HG03354 (cell line): ENCODE results near the gene ST6GALNAC3.

Experiments used
- ATAC-seq: cut with Tn5 transposase; IDR thresholded peaks from one replicate; pipeline ENCODE4 v1.9.1; 2021; ENCODE audit warnings: mild to moderate bottlenecking; ENCODE audit not compliant: unreplicated experiment, poor library complexity, severe bottlenecking

The ST6GALNAC3 gene

DNA sequence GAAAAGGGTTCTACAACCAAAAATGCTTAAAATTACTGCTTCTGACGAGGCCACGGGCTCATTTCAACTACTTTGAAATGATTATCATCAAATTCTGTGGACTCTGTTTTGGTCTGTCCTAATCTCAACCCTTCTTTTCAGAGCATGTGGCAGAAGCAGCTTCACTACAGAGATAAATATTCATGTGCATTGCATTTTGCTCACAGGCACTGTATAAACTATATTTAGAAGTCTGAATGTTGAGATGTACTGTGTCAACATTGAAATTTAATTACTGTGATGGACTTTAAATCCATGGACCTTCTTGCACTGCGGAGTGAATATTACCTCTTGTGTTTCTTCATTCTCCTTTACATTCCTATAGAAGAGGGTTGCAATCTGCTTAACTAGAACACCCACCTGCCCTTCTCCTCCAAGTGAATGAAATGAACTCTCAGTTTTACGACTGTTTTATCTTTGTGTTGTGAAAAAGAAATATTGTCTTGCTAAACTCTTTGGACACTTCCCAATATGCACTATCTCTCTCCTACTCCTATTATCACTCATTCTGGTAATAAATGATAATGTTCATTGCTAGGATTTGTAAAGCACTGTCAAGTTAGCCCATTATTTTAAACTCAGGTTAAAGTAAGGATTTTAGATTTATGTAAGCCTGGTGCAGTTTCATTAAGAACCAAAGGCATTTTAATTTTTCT, 511.6 kb downstream of the ST6GALNAC3 start:
- ATAC-seq = no peak

DNA sequence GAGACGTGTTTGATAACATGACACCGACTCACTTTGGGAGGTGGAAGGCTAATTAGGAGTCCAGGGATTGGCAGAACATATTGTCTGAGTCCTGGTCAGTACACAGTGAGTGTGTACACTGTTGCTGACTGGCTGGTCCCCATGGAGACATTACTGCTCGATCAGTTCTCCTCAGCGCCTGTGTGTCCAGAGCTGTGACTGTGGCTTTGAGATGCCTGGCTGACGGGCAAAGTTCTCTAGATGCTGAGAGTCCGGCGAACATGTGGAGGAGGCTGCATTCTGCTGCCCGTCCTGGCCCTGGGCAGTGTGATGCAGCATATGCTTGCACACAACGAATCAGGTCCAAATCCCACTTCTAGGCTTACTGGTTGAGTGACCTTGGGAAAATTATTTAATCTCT, 512.7 kb downstream of the ST6GALNAC3 start:
- no peak for ATAC-seq

GRCh38 chr1:76591461-76591860, 516.9 kb downstream of the ST6GALNAC3 start:
- no peak for ATAC-seq

DNA sequence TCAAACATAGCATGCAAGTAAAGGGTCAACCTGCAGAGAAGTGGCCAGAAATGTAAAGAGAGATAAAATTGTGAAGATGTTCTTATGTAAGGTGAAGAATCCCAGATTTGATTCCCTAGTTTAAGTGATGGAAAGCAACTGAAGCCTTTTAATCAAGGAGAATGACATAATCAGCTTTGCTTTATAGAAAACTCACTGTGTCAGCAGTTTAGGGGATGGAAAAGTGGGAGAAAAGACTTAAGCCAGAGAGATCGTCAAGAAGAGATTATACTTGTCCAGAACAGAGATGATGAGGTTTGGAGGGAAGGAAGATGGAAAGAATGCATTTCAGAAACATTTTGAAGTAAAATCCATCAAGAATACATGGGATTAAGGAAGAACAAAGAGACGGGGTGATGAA, 517.4 kb downstream of the ST6GALNAC3 start:
- ATAC-seq = no peak

GRCh38 chr1:76593141-76593540, 518.6 kb downstream of the ST6GALNAC3 start:
- no peak for ATAC-seq

DNA sequence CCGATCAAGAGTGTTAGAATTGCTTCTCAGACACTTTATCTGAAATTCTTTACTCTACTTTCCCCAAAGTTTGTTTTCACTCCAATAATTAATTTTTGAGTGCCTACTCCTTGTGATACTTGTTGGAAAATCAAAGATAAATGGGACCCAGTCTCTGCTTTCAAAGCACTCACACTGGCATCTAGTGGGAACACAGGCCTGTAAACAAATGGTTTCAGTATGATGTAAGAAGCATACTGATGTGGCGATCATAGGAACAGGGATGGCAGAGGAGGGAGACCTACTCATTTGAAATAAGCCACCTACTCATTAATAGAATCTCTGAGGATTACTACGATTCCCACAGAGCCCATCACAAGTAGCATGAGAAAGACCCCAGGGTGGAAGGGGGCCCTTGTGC, 519.1 kb downstream of the ST6GALNAC3 start:
- ATAC-seq = no peak

DNA sequence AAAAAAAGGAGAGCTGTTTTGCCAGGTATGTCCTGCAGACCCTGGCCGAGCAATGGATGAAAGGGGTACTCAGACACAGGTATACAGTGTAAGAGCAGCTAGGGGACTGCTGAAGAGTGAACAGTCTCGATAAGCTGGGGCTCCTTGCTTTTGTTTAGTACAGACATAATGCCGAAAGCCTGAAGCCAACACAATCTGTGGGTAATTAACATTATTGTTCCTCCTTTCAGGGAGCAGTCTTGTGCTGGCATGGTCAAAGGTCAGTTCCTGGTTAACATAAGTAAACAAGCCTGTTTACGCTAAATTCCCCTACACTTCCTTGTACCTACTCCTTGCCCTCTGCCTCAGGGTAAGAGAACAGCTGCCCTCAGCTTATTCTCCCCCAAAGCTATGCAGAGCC, 520.5 kb downstream of the ST6GALNAC3 start:
- ATAC-seq = no peak

DNA sequence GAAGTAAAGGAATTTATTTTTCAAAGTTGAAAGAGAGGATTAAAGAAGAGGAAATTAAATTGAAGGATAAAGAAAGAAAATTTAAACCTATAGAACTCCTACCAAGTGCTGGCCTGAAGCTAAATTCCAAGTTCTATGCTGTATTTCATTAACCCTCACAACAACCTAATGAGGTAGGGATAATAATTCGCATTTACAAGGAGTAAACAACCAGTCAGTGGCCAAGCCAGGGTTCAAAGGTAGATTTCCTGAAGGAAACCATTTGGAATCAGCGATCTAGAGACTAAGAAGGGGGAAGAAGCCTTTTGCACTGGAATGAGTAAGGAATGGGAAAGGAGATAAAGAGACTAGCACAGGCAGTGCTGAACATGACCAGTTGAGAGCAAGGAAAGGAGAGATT, 526.9 kb downstream of the ST6GALNAC3 start:
- ATAC-seq = no peak

DNA sequence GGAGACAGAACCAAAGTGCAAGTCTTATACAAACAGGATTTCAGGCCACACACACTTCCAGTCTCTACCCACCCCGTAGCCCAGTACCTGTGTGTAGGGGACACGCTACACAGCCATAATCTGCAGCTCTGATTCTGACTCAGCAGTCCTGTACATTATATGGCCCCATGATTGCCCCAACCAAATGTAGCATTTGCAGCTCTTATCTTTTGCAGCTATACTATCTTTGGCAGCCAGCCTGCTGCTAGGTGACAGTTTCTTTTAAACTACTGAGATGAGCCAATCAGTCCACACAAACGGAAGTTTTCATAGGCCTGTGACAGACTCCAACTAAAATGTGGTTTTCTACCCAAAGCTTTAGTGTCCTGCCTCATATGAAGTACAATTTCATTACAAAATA, 533.2 kb downstream of the ST6GALNAC3 start:
- no peak for ATAC-seq

DNA sequence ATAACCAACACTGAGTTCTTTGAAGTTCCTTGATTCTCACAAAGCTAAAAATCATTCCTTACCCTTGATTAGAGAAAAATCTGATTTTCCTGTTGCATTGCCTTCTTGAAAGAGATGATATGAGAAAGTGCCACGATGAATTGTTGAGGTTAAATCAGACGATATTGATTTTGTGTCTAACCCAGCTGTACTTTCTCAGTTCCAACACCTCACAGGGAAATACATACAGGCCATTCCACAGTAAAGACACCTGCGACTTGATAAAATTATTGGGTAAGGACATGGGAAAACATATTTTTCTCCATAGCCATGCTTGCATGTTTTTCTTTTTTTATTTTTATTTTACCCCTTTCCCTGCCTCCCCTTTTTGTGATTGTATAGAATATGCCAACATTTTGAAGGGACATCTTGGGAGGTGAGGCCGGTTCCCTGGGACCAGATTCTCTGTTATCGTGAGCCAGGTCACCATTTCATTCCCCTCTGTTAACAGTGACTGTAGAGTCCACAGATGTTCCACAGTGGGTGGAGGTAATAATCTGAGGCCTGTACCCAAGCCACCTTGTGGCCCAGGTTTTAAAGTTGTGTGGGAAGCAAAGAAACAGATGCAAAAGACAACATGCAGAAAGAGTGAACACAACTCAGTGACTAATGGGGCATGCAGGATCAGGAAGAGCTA, 537.4 kb downstream of the ST6GALNAC3 start:
- no peak for ATAC-seq

- ATAC-seq = no peak
Observed at GRCh38 chr1:76613886-76614285, 539.3 kb downstream of the ST6GALNAC3 start.

DNA sequence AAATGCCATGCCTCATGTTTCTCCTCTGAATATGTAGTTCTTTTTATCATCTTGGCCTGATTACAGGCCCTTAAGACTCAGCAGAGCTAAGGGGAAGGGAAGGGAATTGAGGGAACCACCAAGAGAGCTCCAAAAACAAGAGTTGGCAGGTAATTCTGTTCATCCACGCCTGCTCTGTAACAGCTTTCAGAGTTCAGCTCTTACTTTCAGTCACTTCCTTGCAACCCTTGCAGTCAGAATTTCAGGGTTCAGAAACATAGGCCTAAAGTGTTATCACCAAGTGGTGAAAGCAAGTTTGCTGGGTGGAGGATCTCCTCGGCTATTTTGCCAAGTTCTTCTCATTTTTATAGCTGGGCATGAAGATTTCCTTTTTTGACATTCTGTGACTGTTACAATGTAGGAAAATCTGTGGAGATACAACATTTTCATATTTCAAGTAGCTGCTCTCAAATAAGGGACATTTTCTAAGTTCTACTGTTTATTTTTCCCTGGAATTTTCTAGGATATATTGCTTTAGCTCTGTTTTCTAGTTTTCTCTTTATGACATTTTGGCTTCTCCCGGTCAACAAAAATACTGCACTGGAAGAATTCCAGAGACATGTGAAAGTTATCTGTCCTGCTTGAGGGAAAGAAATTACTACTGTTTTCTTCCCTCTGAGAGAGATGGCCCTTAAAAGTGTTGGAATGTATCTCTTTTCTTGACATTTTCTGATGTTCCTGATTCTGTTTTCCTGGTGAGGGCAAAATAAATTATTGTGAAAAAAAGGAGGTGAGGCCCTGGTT, 540.9 kb downstream of the ST6GALNAC3 start:
- ATAC-seq = no peak

DNA sequence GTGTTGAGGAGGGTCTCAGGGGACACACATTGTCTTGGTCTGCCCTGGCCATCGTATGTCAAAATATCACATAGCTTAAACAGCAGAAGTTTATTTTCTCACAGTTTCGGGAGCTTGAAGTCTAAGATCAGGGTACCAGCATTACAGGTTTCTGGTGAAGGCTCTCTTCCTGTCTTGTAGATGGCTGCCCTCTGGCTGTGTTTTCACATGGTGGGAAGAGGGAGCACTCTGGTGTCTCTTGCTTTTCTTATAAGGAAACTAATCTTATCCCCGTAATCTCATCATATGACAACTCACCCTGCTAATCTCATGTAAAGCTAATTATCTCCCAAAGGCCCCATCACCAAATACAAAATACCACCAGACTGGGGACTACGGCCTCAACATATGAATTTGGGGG, 545.8 kb downstream of the ST6GALNAC3 start:
- no peak for ATAC-seq

DNA sequence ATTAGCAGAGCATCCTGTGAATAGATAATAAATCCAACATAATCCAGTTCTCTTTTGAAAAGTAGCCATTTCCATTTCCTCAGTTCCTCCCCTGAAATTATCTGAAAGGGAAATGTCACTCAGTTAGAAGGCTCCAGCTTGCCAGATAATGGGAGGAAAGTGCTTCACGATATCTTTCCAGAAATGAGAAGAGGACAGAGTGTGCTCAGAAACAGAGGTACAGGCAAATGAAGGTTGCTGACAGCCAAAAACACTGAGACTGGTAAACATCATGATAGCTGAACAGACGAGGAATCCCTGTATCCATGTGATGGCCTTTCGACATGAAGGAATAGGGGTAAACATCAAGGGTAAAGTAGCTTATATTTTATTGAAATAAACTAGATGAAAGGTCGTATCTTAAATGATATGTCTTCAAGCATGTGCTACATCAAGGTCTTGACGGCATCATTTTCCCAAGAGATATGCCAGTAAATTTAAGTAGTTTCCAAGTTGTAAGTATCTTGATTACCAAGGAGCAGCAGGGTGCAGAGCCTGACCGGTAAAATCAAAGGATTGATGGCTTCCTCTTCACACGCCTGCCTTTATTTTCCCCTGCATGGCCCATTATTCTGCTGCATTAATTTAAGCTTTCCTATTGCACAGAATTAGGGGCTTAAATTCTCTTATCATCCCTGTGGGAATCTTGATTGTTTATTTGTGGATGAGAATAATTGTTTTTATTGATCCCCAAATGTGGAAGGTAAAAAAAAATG, 548.4 kb downstream of the ST6GALNAC3 start:
- no peak for ATAC-seq

DNA sequence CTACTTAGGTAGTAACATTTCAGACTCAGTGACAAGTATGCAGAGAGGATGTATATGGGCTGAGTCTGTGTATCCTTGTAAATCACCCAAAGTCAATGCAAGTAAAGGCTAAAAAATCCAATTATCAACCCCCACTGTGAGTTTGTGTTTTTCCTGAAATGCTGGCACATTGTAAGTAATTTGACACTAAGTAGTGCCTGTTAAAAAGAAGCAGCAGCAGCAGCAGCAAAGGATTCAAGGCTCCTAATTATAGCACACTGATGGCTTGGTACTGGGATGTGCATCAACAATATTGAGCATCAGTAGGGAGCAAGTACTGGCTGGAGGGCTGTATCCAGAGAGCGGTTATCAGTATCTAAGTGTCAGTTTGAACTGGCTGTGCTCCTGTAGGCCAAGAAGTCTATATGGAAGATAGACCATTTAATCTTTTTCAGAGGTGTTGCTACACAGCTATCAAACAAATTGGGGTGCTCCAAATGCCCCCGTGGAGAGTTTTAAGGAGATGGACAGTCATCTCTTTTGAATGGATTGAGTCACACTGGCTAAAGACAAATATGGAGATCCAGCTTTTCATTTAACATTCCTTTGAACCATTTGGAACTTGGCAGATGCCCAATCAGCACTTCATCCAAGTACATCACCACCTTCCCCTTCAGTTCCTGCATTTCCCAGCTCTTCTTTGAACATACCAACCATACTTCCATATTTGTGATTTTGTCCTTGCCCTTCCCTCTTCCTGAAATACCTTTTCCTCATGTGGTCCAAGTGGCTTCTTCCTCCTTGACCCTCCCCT, 551.5 kb downstream of the ST6GALNAC3 start:
- ATAC-seq = no peak

GRCh38 chr1:76627498-76627897, 553.0 kb downstream of the ST6GALNAC3 start:
- no peak for ATAC-seq

GRCh38 chr1:76627901-76628300, 553.4 kb downstream of the ST6GALNAC3 start:
- no peak for ATAC-seq

- ATAC-seq = no peak
Observed at GRCh38 chr1:76632136-76632535, 557.6 kb downstream of the ST6GALNAC3 start.

DNA sequence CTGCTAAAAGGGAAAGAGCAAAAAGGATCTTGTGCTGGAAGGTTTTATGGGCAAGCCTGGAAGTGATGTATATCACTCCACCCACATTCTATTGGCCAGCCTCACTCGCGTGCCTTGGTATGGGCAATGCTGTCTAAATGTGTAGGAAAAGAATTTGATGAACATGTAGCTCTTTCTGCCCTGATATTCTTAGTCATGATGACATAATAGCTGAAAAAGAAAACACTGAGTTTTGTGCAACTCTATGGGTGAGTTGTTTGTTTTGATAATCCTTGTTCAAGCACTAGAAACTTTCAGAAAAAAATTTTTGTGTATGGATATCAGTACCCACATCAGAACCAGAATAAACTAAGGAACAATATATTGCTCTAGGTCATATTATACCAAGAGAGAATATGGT, 561.2 kb downstream of the ST6GALNAC3 start:
- ATAC-seq = no peak
